HepG2 (cell line): ENCODE data around the gene CCNL1. TPM values are rescaled to one million over a fixed set of nuclear protein-coding genes. Genes with fewer than 3 reads are reported as not detected.
A peak's percentile ranks its signal among the peaks of the same experiment; 100 is the strongest.

ENCODE experiments used
- ATF2 ChIP-seq: sonication (generic); formaldehyde crosslinking; IDR thresholded peaks from 2 replicates; pipeline ENCODE4 v1.4.0; 2020; ENCODE audit warnings: missing genetic modification reagents
- ATF4 ChIP-seq, 2 experiments: fragments of 450-650 bp in 1 of 2; sonication (generic) in 1 of 2; formaldehyde crosslinking; IDR thresholded peaks; 2 replicates each; pipeline versions ENCODE4 v1.5.0 to v1.8.0; 2020 to 2022; ENCODE audit warnings: mild to moderate bottlenecking in 1 of 2, missing genetic modification reagents in 1 of 2
- BRCA1 ChIP-seq: sonication (generic); formaldehyde crosslinking; IDR thresholded peaks from 2 replicates; pipeline ENCODE4 v1.4.0; 2020; ENCODE audit warnings: missing genetic modification reagents
- FOXA1 ChIP-seq, 2 experiments: fragments of 450-650 bp in 1 of 2; sonication (generic) in 1 of 2; formaldehyde crosslinking in 1 of 2; IDR thresholded peaks; 2 replicates each; pipeline versions ENCODE4 v1.4.0 to v1.6.1; 2016 to 2020; ENCODE audit warnings: missing genetic modification reagents in 1 of 2
- FOXC1 ChIP-seq: sonication (generic); formaldehyde crosslinking; IDR thresholded peaks from 2 replicates; pipeline ENCODE4 v1.8.0; 2022; ENCODE audit warnings: mild to moderate bottlenecking, missing genetic modification reagents, borderline replicate concordance
- JUND ChIP-seq: sonication (generic); formaldehyde crosslinking; IDR thresholded peaks from 2 replicates; pipeline ENCODE4 v1.8.0; 2022; ENCODE audit warnings: mild to moderate bottlenecking, missing genetic modification reagents
- NAIF1 ChIP-seq: sonication (generic); formaldehyde crosslinking; IDR thresholded peaks from 2 replicates; pipeline ENCODE4 v1.5.0; 2020; ENCODE audit warnings: mild to moderate bottlenecking, missing genetic modification reagents, borderline replicate concordance
- NFYB ChIP-seq: sonication (generic); formaldehyde crosslinking; IDR thresholded peaks from 2 replicates; pipeline ENCODE4 v1.4.0; 2020; ENCODE audit warnings: missing genetic modification reagents
- SALL1 ChIP-seq: sonication (generic); formaldehyde crosslinking; IDR thresholded peaks from 2 replicates; pipeline ENCODE4 v1.8.0; 2022; ENCODE audit warnings: mild to moderate bottlenecking, missing genetic modification reagents
- SRSF4 ChIP-seq: fragments of 200-400 bp; formaldehyde crosslinking; IDR thresholded peaks from one replicate; pipeline ENCODE4 v1.6.1; 2018; ENCODE audit warnings: mild to moderate bottlenecking, low read depth, low read length, moderate library complexity; ENCODE audit not compliant: poor library complexity, severe bottlenecking
- THYN1 ChIP-seq: sonication (generic); formaldehyde crosslinking; IDR thresholded peaks from 2 replicates; pipeline ENCODE4 v1.8.1; 2023; ENCODE audit warnings: low read depth, mild to moderate bottlenecking, moderate library complexity, missing genetic modification reagents, borderline replicate concordance
- ZMYM2 ChIP-seq: sonication (generic); formaldehyde crosslinking; IDR thresholded peaks from 2 replicates; pipeline ENCODE4 v1.8.0; 2022; ENCODE audit warnings: mild to moderate bottlenecking, missing genetic modification reagents
- ZNF605 ChIP-seq: sonication (generic); formaldehyde crosslinking; IDR thresholded peaks from 2 replicates; pipeline ENCODE4 v1.8.0; 2022; ENCODE audit warnings: mild to moderate bottlenecking, missing genetic modification reagents
- ZNF841 ChIP-seq: sonication (generic); formaldehyde crosslinking; IDR thresholded peaks from 2 replicates; pipeline ENCODE4 v1.8.1; 2023; ENCODE audit warnings: missing genetic modification reagents, borderline replicate concordance
- polyA plus RNA-seq, 8 experiments: library from polyadenylated mRNA; depleted of rRNA in 3 of 8; stranded (reverse) in 7 of 8; unstranded in 1 of 8; fragments of >200 nt; fragmentation: Illumina TruSeq in 4 of 8; extraction: Trizol in 4 of 8; gene quantifications; 2 replicates each; pipeline versions ENCODE4 v1.2.1 to v1.2.3, GENCODE V29; 2011 to 2016; ENCODE audit warnings: low read depth in 4 of 8, missing spikeins in 1 of 8, mixed read lengths in 1 of 8; ENCODE audit not compliant: insufficient read depth in 1 of 8
- total RNA-seq, 5 experiments: library from RNA; depleted of rRNA; stranded (reverse); fragments of >200 nt; fragmentation: Illumina TruSeq; extraction: Trizol; gene quantifications; 2 replicates each; pipeline ENCODE4 v1.2.3, GENCODE V29; 2016; ENCODE audit warnings: low read depth in 1 of 5
- TF ChIP-seq, protein P1 (sequence below): sonication (generic); formaldehyde crosslinking; IDR thresholded peaks from 2 replicates; pipeline ENCODE4 v1.8.1; 2023; ENCODE audit warnings: mild to moderate bottlenecking, moderate library complexity, missing genetic modification reagents
- TF ChIP-seq, protein P2 (sequence below): IDR thresholded peaks from 2 replicates; pipeline ENCODE4 v1.6.1; 2016; ENCODE audit warnings: low read depth, missing genetic modification reagents, missing compliant biosample characterization
- TF ChIP-seq, protein P3 (sequence below): sonication (generic); formaldehyde crosslinking; IDR thresholded peaks from 2 replicates; pipeline ENCODE4 v1.4.0; 2020; ENCODE audit warnings: missing genetic modification reagents, mild to moderate bottlenecking, borderline replicate concordance

The CCNL1 gene
- total and polyA plus RNA-seq, 2 of the 13 experiments (the other 11 are each of a cell fraction or from before 2014, with no cell fraction given): 151 to 303 TPM

DNA sequence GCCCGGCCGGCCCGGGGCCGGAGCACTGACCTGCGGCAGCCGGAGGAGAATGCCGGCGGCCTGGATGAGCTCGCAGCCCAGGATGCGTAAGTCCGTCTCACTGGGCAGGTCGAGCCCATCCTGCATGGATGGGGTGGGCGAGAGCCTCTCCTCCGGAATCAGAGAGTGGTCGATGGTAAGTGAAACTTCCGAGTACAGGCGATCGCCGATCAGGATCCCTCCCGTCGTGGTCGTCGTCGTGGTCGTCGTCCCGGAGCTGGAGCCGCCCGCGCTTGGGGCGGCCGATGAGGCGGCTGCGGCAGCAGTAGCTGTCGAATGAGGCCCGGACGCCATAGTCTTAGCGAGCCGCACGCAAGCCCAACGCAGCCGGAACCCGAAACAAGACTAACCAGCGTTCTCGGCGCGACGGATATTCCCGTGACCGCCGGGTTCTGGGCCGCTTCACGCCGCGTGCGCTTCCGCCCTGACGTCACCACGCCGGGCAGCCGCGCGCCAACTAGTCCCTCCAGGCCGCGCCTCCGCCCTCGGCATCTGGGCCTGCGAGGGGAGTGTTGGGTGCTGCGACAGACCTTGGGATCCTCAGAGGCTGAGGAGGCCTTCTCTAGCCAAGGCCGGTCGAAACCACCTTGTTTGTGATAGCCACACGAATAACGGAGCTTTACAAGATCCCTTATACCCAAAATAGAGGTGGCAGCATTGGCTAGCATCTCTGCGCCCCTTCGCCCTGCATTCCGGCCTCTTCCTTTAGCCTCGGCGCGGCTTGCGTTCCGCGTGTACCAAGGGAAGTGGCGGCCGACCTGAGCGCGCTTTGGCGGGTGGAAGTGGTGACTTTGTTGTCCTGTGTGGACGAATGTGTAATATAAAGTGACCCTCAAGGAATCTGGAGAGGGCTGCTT lies at the start of gene CCNL1 (continued):
- TF ChIP-seq, protein P1, sequence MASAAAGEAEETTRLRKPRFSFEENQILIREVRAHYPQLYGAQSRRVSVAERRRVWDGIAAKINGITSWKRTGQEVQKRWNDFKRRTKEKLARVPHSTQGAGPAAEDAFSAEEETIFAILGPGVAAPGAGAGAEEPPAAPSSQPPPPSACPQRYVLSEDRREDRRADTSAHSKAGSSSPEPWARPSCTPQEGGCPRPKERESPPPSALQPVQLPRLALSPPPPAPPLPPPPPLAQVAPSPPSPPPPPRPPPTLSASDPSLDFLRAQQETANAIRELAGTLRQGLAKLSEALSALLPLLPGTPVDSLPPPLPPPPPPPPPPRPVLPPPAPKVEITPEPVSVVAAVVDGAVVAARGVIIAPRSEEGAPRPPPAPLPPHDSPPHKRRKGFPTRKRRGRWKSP (CRISPR knock-in tag): peak; percentile 97
- TF ChIP-seq, protein P2, sequence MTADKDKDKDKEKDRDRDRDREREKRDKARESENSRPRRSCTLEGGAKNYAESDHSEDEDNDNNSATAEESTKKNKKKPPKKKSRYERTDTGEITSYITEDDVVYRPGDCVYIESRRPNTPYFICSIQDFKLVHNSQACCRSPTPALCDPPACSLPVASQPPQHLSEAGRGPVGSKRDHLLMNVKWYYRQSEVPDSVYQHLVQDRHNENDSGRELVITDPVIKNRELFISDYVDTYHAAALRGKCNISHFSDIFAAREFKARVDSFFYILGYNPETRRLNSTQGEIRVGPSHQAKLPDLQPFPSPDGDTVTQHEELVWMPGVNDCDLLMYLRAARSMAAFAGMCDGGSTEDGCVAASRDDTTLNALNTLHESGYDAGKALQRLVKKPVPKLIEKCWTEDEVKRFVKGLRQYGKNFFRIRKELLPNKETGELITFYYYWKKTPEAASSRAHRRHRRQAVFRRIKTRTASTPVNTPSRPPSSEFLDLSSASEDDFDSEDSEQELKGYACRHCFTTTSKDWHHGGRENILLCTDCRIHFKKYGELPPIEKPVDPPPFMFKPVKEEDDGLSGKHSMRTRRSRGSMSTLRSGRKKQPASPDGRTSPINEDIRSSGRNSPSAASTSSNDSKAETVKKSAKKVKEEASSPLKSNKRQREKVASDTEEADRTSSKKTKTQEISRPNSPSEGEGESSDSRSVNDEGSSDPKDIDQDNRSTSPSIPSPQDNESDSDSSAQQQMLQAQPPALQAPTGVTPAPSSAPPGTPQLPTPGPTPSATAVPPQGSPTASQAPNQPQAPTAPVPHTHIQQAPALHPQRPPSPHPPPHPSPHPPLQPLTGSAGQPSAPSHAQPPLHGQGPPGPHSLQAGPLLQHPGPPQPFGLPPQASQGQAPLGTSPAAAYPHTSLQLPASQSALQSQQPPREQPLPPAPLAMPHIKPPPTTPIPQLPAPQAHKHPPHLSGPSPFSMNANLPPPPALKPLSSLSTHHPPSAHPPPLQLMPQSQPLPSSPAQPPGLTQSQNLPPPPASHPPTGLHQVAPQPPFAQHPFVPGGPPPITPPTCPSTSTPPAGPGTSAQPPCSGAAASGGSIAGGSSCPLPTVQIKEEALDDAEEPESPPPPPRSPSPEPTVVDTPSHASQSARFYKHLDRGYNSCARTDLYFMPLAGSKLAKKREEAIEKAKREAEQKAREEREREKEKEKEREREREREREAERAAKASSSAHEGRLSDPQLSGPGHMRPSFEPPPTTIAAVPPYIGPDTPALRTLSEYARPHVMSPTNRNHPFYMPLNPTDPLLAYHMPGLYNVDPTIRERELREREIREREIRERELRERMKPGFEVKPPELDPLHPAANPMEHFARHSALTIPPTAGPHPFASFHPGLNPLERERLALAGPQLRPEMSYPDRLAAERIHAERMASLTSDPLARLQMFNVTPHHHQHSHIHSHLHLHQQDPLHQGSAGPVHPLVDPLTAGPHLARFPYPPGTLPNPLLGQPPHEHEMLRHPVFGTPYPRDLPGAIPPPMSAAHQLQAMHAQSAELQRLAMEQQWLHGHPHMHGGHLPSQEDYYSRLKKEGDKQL (CRISPR knock-in tag): peak; percentile 68
- TF ChIP-seq SRSF4 (no peak), JUND (peak; percentile 97), ATF4 (CRISPR knock-in tag; IDR thresholded peaks at IDR 0.05) (peak in 1 of 2 experiments; percentile 91; a peak in 2 of 4 replicates), BRCA1 (CRISPR knock-in tag) (peak; percentile 88), NAIF1 (CRISPR knock-in tag) (peak; percentile 98), THYN1 (CRISPR knock-in tag) (no peak), ZNF841 (CRISPR knock-in tag) (peak; percentile 86; the same call in 1 of the 2 replicates), ZMYM2 (peak; percentile 74), ZNF605 (CRISPR knock-in tag) (peak; percentile 94), ATF2 (CRISPR knock-in tag) (peak; percentile 100), SALL1 (CRISPR knock-in tag) (peak; percentile 97), NFYB (0 out of 2 replicates have a peak, but pooled peaks have one; percentile 23), FOXA1 (IDR thresholded peaks at IDR 0.05) (no peak), FOXA1 (CRISPR knock-in tag; IDR thresholded peaks at IDR 0.05) (peak; percentile 62; the same call in 1 of the 2 replicates), FOXC1 (CRISPR knock-in tag) (peak; percentile 99)
- TF ChIP-seq, protein P3, sequence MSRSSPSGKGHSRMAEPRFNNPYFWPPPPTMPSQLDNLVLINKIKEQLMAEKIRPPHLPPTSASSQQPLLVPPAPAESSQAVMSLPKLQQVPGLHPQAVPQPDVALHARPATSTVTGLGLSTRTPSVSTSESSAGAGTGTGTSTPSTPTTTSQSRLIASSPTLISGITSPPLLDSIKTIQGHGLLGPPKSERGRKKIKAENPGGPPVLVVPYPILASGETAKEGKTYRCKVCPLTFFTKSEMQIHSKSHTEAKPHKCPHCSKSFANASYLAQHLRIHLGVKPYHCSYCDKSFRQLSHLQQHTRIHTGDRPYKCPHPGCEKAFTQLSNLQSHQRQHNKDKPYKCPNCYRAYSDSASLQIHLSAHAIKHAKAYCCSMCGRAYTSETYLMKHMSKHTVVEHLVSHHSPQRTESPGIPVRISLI (CRISPR knock-in tag): peak; percentile 65; the same call in 1 of the 2 replicates
